SIG-M5 treated with dmso at 0.1 percent for 504 hours (cell line): ENCODE measurements around the gene AGAP1.
"Not testable (repeated sequence)": the region's sequence is repeated elsewhere in the genome, so short reads cannot be mapped to it uniquely, and the experiment has no call there.

Experiments used
- DNase-seq: peaks from one replicate; lab custom pipeline; 2025; ENCODE audit not compliant: unreplicated experiment; lab: John Stamatoyannopoulos, UW

AGAP1 gene

DNA sequence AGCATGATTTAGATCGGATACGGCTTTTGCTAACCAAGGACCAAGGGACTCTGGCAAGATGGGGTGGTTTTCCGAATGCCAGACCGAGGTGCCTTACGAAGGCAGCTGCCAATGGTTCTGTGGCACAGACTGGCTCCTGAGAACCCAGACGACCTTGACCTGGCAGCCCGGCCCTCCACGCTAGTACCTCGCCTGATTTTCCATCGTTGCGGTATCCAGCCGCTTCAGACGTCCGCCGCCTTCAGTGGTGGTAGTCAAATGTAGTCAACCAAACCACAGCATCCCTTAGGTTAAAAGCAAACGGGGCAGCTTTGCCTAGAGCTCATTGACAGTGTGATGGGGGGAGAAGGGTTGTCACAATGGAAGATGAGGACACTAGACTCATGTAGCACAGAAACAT, 631.7 kb downstream of the AGAP1 start:
- DNase-seq, result no peak

GRCh38 chr2:236127010-236127409, 633.2 kb downstream of the AGAP1 start:
- no peak for DNase-seq

DNA sequence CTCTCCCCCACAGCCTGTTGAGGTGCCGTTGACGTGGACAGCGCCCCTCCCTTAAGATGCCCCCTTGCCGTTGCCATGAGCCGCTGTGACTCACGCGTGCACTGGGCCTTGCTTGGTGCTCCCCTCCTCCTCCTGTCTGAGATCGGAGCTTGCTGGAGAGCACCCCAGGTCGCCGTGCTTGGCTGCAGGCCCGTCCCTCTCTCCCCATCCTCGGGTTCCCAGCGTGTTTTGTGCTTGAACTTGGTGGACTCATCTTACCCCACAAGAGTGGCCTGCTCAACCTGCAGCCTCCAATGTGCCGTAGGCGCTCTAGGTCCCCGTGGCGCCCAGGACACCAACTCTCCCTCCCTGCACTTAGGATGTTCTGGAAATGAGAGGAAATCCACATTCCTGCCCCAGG, 634.5 kb downstream of the AGAP1 start:
- no peak for DNase-seq

DNA sequence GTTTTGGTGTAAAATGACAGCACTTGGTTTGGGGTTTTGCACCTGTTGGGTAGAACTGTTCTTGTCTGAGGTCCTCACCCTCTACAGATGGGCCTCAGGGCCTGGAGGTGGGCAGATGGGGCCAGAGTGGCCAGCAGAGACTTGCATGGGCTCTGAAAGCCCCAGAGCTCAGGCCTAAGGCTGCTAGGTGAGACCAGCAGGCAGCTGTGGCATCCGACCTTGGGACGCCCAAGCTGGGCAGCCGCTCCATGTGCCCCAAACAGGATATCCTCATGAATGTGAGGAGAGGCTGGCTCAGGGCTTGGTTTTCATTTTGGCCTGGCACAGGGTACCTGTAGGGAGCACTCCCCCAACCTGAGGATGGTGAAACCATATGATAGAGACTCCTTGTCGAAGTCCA, 636.1 kb downstream of the AGAP1 start:
- DNase-seq, result no peak

- no peak for DNase-seq
Measured at GRCh38 chr2:236130349-236130998, 636.6 kb downstream of the AGAP1 start.

GRCh38 chr2:236131073-236131692, 637.3 kb downstream of the AGAP1 start:
- no peak for DNase-seq

- no peak for DNase-seq
Measured at GRCh38 chr2:236133410-236134012, 639.7 kb downstream of the AGAP1 start.

DNA sequence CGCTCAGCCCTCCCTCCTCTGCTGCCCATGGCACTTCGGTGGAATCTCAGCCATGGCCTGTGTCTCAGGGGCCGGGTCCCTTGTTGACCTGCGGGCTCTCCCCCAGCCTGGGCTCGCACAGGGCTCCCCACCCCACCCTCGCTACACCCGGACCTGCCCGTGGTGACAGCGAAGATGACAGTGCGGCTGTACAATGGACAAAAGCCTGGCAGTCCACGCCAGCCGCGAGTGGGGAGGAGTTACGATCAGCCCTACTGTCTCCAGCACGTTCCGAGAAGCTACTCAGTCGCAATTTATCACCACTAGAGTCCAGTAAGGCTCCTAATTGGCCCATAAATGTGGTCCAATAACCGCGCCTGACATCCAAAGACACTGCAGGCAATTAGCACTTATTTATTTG, 642.7 kb downstream of the AGAP1 start:
- no peak for DNase-seq

- no peak for DNase-seq
Measured at GRCh38 chr2:236137066-236137465, 643.2 kb downstream of the AGAP1 start.

DNA sequence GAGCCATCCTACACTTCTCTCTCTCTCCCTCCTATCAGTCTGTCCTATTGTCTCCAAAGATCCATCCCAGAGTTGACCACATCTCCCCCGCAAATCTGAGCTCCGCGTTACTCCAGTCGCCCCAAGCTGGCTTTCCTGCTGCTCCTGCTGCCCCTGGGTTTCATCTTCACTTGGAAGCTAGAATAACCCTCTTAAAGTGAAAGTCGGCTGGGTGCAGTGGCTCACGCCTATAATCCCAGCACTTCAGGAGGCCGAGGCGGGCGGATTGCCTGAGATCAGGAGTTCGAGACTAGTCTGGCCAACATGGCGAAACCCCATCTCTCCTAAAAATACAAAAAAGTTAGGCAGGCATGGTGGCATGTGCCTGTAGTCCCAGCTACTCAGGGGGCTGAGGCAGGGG, 647.8 kb downstream of the AGAP1 start:
- not testable (repeated sequence) for DNase-seq

DNA sequence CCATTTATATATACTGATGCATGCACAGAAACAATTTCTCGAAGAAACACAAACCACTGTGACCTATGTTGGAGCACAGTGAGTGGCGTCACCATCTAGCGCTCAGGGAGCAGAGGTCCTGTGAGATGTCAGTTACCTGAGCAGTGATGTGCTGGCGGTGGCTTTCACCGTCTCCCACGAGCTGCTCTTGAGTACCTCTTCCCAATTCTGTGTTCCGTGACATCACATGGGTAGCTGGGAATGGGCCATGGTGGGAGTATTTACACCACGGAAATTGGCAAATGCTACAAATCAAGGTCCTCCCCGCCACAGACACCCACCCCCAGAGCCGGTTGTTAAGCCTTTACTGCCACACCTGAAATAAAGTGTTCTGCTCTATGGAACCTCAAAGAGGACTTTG, 650.0 kb downstream of the AGAP1 start:
- no peak for DNase-seq

DNA sequence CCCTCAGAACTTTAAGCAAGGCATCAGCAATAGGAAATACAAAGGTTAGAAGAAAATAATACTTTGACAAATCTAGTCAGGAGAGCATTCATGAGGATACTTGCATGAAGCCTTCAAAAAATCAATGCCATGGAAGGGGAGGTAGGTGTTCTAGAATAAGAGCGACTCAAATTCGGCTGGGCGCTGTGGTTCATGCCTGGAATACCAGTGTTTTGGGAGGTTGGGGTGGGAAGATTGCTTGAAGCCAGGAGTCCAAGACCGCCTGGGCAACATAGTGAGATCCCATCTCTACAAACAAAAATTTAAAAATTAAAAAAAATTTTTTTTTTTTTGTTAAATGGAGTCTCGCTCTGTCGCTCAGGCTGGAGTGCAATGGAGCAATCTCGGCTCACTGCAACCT, 652.6 kb downstream of the AGAP1 start:
- no peak for DNase-seq

GRCh38 chr2:236155406-236155805, 661.6 kb downstream of the AGAP1 start:
- DNase-seq, result no peak

DNA sequence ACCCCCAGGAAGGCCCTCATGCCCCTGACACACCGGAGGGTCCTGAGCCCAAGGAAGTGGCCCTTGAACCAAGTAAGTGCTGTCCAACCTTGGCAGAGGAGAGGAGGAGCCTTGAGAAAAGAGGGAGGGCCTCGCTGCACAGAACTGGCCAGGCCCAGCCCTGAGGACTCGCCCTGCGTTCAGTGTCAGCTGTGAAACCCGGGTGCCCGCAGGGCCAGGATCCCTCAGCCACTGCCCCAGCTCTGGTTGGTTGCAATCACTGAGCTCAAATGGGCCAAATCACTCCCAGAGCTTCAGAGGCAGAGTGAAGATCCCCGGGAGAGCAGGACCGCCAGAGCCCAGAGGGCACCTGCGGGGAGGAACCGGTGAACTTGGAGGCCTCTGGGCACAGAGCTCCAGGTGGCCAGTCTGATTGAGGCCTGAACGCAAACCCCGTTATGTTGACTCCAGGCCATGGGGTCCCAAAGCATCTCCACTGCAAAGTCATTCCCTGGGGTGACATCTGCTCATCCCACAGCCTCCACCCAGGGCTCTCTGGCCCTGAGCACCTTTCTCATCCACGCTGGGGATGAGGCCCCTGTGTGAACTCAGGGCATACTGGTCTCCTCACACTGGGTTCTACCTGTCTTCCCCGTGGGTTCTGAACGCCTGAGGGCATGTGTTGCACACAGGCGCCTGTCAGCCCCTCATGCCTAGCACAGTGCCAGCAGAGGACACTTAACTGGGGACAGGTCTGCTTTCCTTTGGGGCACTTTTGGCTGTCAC, 662.4 kb downstream of the AGAP1 start:
- DNase-seq, result no peak

GRCh38 chr2:236156860-236157194, 663.0 kb downstream of the AGAP1 start:
- no peak for DNase-seq

DNA sequence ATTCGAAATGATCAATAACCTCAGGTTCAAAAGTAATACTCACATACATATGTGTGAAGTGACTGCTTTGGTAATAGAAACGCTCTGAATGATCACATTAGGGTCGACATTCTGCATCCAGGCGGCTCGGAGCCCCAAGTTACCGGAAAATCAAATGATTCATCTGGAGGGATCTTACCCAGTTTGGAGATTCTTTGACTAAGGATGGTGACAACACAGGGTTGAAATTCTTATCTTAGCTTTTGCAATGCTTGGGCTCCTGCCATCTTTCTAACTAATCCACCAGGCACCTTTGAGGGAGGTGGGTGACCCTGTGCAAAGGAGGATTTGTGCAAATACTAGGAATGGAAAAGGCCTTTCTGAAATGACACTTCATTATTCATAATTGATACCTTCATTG, 663.5 kb downstream of the AGAP1 start:
- DNase-seq, result no peak

DNA sequence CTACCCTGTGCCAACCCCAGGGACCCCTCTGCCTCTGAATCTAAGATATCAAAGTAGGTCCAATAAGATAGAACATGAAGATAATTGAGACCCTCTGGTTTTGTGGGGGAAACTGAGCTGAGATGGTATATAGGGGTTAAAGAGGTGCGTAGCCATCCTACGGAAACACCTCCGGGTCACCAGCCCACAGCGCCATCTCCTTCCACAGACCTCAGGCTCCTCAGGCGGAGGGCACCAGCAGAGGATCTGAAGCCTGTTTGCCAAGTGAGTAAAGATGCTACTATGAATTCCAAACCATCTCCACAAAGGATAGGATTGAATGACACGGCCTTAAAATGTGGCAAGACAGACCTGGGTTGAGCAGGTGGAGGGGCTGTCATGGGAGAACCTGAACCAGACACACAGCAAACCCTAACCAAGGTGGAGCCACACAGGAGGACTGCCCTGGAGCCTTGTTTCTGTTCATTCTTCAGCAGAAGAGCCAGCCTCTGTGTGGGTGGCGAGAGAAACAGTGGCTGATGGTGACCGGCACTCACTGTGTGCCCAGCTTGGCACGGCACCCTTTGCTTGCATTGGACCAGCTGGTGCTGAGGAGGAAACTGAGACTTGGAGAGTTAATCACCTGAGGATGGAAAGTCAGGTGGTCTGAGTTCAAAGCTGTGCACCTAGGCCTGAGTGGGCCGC, 664.1 kb downstream of the AGAP1 start:
- no peak for DNase-seq

GRCh38 chr2:236158969-236159777, 665.3 kb downstream of the AGAP1 start:
- DNase-seq, result no peak

DNA sequence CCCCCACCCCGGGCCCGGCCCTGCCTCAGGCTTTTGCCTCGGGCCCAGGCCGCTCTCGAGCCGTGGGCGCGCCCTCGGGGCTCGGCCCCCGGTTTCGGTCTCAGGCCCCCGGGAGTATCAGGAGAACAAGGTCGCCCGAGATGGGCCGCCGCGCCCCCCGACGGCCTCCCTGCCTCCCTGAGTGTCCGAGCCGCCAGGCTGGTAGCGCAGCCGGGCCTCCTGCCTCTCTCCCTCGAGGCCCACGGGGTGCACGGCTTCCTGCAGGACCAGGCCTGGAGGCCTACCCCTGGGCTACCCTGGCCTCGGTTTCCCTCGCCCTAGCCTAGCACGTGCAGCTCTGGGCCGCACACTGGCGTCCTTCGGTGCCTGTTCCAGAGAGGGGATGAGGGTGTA, 665.9 kb downstream of the AGAP1 start:
- no peak for DNase-seq

GRCh38 chr2:236160366-236161081, 666.7 kb downstream of the AGAP1 start:
- DNase-seq, result no peak
